Fibroblast of lung (primary cell): ENCODE results near the gene RHEBL1.

ENCODE experiments used
- CTCF ChIP-seq, 2 donors: IDR thresholded peaks in 1 of 2; conservative IDR thresholded peaks in 1 of 2; 1 replicate in 1 of 2; 2 replicates in 1 of 2; pipeline ENCODE4 v1.5.1; 2011 to 2012; ENCODE audit warnings: low read length in 2 of 2, control low read depth in 1 of 2, inconsistent platforms in 1 of 2, low read depth in 1 of 2, mild to moderate bottlenecking in 1 of 2
- EZH2 ChIP-seq: IDR thresholded peaks from 2 replicates; pipeline ENCODE4 v1.5.1; 2012; ENCODE audit warnings: low read length, control low read depth, mild to moderate bottlenecking; ENCODE audit errors: missing control alignments

- TF ChIP-seq CTCF (conservative IDR thresholded peaks at IDR 0.05 in 1 of 2, IDR thresholded peaks at IDR 0.05 in 1 of 2; ENCODE audit: low read depth in 1 of 2, low read length in 2 of 2) (no peak), EZH2 (no peak)
Observed at GRCh38 chr12:49037947-49038237, 31.9 kb downstream of the RHEBL1 start.
